Transverse colon (tissue), 4 donors: Measurements from ENCODE around the gene CCDC148.

ENCODE experiments used
- EP300 ChIP-seq: sonication (generic); formaldehyde crosslinking; IDR thresholded peaks from one replicate; pipeline ENCODE4 v1.6.1; 2017; ENCODE audit warnings: antibody characterized with exemption, low read depth
- POLR2A ChIP-seq: fragments of 450-650 bp; IDR thresholded peaks from one replicate; pipeline ENCODE4 v1.6.1; 2016; ENCODE audit warnings: antibody characterized with exemption, mild to moderate bottlenecking, moderate library complexity
- POLR2AphosphoS5 ChIP-seq, 3 donors: sonication (generic); formaldehyde crosslinking; IDR thresholded peaks; one replicate each; pipeline ENCODE4 v1.6.1; 2016; ENCODE audit warnings: antibody characterized with exemption in 3 of 3
- TF ChIP-seq, protein P1 (sequence below), 5 experiments: fragments of 200-600 bp in 3 of 5; fragments of 450-650 bp in 2 of 5; sonication (generic) in 3 of 5; IDR thresholded peaks; 1 replicate in 2 of 5; 2 replicates in 3 of 5; pipeline ENCODE4 v1.5.1; 2016 to 2017; ENCODE audit warnings: antibody characterized with exemption in 5 of 5, inconsistent platforms in 3 of 5, mild to moderate bottlenecking in 2 of 5, moderate library complexity in 1 of 5

DNA sequence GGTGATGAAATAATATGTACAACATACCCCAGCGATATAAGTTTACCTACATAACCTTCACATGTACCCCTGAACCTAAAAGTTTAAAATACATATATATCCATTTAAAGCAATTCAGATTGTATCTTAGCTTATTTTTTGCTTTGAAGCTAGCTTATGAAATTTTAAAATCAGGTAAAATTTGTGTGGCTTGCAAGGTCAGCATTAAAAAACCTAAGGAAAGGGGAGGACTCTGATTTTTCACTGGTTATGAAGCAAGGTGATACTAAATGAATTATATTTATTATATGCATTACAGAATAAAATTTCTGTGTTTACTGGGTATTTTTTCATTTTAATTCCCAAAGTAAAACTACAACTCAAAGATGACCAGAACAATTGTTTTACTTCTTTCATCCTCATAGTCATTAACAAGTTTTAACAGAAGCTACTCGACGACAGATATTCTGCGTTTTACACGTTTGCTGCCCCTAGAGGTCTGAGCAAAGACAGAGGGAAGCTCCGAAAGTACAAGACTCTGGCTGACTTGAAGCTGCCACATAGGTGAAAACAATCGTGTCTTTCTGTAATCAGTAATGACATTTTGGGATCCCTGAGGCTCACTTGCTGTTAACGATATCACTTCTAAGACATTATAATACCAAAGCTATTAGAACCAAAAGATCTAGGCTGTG is 17.3 kb upstream of the CCDC148 start:
- TF ChIP-seq, protein P1, sequence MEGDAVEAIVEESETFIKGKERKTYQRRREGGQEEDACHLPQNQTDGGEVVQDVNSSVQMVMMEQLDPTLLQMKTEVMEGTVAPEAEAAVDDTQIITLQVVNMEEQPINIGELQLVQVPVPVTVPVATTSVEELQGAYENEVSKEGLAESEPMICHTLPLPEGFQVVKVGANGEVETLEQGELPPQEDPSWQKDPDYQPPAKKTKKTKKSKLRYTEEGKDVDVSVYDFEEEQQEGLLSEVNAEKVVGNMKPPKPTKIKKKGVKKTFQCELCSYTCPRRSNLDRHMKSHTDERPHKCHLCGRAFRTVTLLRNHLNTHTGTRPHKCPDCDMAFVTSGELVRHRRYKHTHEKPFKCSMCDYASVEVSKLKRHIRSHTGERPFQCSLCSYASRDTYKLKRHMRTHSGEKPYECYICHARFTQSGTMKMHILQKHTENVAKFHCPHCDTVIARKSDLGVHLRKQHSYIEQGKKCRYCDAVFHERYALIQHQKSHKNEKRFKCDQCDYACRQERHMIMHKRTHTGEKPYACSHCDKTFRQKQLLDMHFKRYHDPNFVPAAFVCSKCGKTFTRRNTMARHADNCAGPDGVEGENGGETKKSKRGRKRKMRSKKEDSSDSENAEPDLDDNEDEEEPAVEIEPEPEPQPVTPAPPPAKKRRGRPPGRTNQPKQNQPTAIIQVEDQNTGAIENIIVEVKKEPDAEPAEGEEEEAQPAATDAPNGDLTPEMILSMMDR (IDR thresholded peaks at IDR 0.05), result no peak
- TF ChIP-seq POLR2A, result no peak
- TF ChIP-seq EP300, result no peak
- TF ChIP-seq POLR2AphosphoS5 (IDR thresholded peaks at IDR 0.05), result no peak
